Ishikawa (cell line): ENCODE results near the gene GABRG3.

ENCODE experiments used
- CEBPB ChIP-seq: IDR thresholded peaks from 2 replicates; pipeline ENCODE4 v1.6.1; 2012
- CREB1 ChIP-seq: IDR thresholded peaks from 2 replicates; pipeline ENCODE4 v1.6.1; 2012; ENCODE audit warnings: low read depth
- EGR1 ChIP-seq: IDR thresholded peaks from 2 replicates; pipeline ENCODE4 v1.6.1; 2012
- EP300 ChIP-seq: IDR thresholded peaks from 2 replicates; pipeline ENCODE4 v1.6.1; 2012; ENCODE audit warnings: borderline replicate concordance
- FOXM1 ChIP-seq: IDR thresholded peaks from 2 replicates; pipeline ENCODE4 v1.6.1; 2012; ENCODE audit warnings: low read depth, borderline replicate concordance
- MAX ChIP-seq: IDR thresholded peaks from 2 replicates; pipeline ENCODE4 v1.6.1; 2012
- NFIC ChIP-seq: IDR thresholded peaks from 2 replicates; pipeline ENCODE4 v1.6.1; 2012
- RAD21 ChIP-seq: IDR thresholded peaks from 2 replicates; pipeline ENCODE4 v1.6.1; 2012; ENCODE audit warnings: low read depth
- TAF1 ChIP-seq: IDR thresholded peaks from 2 replicates; pipeline ENCODE4 v1.6.1; 2012; ENCODE audit warnings: low read depth, mild to moderate bottlenecking
- TCF12 ChIP-seq: IDR thresholded peaks from 2 replicates; pipeline ENCODE4 v1.6.1; 2012; ENCODE audit warnings: low read depth
- TEAD4 ChIP-seq: IDR thresholded peaks from 2 replicates; pipeline ENCODE4 v1.6.1; 2012
- YY1 ChIP-seq: IDR thresholded peaks from 2 replicates; pipeline ENCODE4 v1.6.1; 2012; ENCODE audit warnings: low read depth
- ZBTB7A ChIP-seq: IDR thresholded peaks from 2 replicates; pipeline ENCODE4 v1.6.1; 2012; ENCODE audit warnings: low read depth
- TF ChIP-seq, protein P1 (sequence below): IDR thresholded peaks from 2 replicates; pipeline ENCODE4 v1.6.1; 2012
- TF ChIP-seq, protein P2 (sequence below): IDR thresholded peaks from 2 replicates; pipeline ENCODE4 v1.6.1; 2012; ENCODE audit warnings: low read depth, mild to moderate bottlenecking

GABRG3 gene

GRCh38 chr15:26954403-26954802 is 16.6 kb upstream of the GABRG3 start:
- TF ChIP-seq MAX (no peak), EGR1 (no peak), ZBTB7A (no peak), TCF12 (no peak), YY1 (no peak), EP300 (no peak), CEBPB (no peak), RAD21 (no peak), FOXM1 (no peak)
- TF ChIP-seq, protein P1, sequence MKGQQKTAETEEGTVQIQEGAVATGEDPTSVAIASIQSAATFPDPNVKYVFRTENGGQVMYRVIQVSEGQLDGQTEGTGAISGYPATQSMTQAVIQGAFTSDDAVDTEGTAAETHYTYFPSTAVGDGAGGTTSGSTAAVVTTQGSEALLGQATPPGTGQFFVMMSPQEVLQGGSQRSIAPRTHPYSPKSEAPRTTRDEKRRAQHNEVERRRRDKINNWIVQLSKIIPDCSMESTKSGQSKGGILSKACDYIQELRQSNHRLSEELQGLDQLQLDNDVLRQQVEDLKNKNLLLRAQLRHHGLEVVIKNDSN: no peak
- TF ChIP-seq, protein P2, sequence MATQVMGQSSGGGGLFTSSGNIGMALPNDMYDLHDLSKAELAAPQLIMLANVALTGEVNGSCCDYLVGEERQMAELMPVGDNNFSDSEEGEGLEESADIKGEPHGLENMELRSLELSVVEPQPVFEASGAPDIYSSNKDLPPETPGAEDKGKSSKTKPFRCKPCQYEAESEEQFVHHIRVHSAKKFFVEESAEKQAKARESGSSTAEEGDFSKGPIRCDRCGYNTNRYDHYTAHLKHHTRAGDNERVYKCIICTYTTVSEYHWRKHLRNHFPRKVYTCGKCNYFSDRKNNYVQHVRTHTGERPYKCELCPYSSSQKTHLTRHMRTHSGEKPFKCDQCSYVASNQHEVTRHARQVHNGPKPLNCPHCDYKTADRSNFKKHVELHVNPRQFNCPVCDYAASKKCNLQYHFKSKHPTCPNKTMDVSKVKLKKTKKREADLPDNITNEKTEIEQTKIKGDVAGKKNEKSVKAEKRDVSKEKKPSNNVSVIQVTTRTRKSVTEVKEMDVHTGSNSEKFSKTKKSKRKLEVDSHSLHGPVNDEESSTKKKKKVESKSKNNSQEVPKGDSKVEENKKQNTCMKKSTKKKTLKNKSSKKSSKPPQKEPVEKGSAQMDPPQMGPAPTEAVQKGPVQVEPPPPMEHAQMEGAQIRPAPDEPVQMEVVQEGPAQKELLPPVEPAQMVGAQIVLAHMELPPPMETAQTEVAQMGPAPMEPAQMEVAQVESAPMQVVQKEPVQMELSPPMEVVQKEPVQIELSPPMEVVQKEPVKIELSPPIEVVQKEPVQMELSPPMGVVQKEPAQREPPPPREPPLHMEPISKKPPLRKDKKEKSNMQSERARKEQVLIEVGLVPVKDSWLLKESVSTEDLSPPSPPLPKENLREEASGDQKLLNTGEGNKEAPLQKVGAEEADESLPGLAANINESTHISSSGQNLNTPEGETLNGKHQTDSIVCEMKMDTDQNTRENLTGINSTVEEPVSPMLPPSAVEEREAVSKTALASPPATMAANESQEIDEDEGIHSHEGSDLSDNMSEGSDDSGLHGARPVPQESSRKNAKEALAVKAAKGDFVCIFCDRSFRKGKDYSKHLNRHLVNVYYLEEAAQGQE: no peak

DNA sequence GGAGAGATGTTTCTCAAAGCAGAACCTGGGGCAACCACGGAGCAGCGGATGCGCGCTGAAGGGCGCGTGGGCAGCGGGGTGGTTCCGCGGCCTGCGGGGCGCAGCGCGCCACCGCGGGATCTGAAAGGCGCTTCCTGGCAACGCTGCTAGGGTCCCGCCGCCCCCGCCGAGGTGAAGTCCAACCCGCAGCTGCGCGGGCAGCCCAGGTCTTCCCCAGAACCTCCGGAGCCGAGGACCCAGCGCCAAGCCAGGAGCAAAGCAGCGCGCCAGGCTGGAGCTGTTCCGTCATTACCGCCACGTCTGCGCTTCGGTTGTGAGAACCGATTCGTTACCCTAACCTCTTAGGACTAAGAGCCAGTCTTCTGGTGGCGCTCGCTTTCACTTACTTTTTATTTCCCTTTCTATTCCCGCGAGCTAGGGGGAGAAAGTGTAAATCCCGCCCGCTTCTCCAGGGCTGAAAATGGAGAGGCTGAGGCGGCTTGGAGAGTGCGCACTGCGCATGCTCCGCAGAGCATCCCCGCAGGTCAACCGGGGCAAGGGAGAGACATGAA is 3.2 kb upstream of the GABRG3 start:
- TF ChIP-seq EP300 (no peak), RAD21 (no peak)
- TF ChIP-seq, protein P1: no peak

- TF ChIP-seq, protein P1: no peak
Measured at GRCh38 chr15:26968806-26969205, 2.2 kb upstream of the GABRG3 start.

GRCh38 chr15:26971271-26972018 is 464 bp downstream of the GABRG3 start:
- TF ChIP-seq MAX (no peak), TEAD4 (no peak), TAF1 (no peak), CREB1 (no peak), YY1 (no peak)

- TF ChIP-seq FOXM1 (no peak), ZBTB7A (no peak), NFIC (no peak), MAX (no peak), RAD21 (no peak), CEBPB (no peak)
- TF ChIP-seq, protein P1: no peak
Measured at GRCh38 chr15:26972636-26973035, 1.7 kb downstream of the GABRG3 start.

DNA sequence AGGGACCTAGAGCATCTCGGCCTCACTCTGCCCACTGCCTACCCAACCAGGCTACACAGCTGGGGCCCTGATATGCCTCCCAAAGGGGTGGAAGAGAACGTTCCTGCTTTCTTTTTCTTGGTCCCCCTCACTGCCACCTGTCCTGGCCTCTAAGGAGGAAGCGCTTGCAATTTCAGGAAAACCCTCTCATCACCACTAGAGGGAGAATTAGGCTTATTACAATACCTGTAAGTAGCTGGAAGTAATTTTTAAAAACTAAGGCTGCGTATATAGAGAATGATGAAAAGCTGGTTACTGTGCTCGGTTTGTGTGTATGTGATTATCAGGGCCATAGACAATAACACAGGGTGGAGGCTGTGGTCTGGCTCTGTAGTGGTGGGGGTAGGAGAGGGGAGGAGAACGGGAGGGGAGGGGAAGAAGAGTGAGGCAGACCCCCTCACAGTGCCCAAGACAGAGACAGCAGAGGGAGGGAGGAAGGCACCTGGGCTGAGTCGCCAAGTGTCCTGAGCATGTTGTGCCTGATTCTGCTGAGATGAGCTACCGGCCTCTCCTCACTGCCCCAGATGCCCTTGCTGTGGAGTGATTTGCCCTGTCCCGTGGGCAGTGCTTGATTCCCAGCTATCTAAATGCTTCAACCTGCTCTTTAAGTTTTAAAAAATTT is 3.3 kb downstream of the GABRG3 start:
- no peak for TF ChIP-seq TAF1
- no peak for TF ChIP-seq EP300
- TF ChIP-seq, protein P1: no peak
- TF ChIP-seq TCF12: no peak
- TF ChIP-seq FOXM1: no peak
- TF ChIP-seq YY1: no peak
- no peak for TF ChIP-seq EGR1
- TF ChIP-seq, protein P2: no peak
- TF ChIP-seq NFIC: no peak
- TF ChIP-seq RAD21: no peak
- TF ChIP-seq TEAD4: no peak
- no peak for TF ChIP-seq CEBPB
- no peak for TF ChIP-seq MAX
- no peak for TF ChIP-seq ZBTB7A
- TF ChIP-seq CREB1: no peak
